LoVo (cell line): ENCODE data around the gene ARL16.

Experiments used
- DNase-seq: peaks from one replicate; pipeline ENCODE4 v3.0.0-alpha.2; 2016; ENCODE audit warnings: low spot score

The ARL16 gene, protein sequence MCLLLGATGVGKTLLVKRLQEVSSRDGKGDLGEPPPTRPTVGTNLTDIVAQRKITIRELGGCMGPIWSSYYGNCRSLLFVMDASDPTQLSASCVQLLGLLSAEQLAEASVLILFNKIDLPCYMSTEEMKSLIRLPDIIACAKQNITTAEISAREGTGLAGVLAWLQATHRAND

GRCh38 chr17:81683584-81684441 lies at the start of gene ARL16, which contains the start of gene HGS:
TSS of gene ARL16 (minus strand) at chr17:81683797. CDS start at chr17:81683753, 44 bp downstream.
TSS of gene HGS (plus strand) at chr17:81684011. CDS start at chr17:81684067, 56 bp downstream.
- peak; percentile 98 for DNase-seq

- no peak for DNase-seq
These were observed 43.9 kb upstream of the ARL16 start for GRCh38 chr17:81727324-81728031.

DNA sequence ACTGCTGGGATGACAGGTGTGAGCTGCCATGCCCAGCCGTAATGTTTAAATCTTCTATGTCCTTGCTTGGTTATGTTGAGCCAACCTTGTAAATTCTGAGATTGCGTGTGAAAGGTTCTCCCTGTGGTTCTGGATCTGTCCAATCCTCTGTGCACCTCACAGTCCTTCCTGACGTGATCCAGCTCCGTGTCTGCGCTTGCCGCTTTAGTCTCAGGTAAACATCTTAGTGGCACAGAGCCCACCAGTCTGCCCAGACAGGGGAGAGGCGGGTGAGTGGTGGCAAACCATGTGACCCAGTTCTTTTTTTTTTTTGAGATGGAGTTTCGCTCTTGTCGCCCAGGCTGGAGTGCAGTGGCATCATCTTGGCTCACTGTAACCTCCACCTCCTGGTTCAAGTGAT lies 42.4 kb upstream of the ARL16 start:
- no peak for DNase-seq

GRCh38 chr17:81725439-81725838 lies 41.8 kb upstream of the ARL16 start:
- DNase-seq, result no peak

- peak; percentile 64 for DNase-seq
These were observed 40.1 kb upstream of the ARL16 start for GRCh38 chr17:81723651-81724209.

DNA sequence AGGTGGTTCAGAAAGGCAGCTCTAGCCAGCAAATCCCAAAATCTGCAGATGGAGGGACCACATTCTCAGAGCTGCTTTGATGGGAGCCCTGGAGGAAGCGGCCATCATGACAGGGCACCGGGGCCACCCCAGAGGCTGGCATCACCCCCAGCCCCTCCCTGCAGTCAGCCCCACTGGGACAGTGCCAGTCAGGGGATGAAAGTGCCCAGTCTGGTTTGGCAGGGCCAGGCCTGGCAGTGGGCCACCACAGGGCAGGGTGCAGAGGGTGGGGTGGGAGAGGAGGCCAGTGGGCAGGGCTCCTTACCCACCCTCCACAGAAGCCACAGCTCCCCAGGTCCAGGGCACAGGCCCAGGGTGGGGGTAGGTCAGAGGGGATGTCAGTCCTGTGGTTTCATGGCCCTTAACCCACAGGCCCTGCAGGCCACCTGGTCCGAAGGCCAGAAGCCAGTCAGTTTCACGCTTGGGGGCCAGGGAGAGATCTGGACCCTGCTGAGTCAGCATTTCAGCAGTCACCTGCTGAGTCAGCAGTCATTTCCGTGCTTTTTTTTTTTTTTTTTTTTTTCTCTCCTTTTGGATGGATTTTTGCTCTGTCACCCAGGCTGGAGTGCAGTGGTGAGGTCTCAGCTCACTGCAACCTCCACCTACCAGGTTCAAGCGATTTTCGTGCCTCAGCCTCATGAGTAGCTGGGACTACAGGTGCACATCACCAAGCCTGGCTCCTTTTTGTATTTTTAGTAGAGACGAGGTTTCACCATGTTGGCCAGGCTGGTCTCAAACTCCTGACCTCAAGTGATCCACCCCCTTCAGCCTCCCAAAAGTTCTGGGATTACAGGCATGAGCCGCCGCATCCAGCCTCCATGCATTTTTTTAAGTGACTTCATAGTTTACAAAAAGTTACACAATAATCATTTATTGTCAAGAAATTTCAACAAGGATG lies 38.9 kb upstream of the ARL16 start:
- peak; percentile 67 for DNase-seq

DNA sequence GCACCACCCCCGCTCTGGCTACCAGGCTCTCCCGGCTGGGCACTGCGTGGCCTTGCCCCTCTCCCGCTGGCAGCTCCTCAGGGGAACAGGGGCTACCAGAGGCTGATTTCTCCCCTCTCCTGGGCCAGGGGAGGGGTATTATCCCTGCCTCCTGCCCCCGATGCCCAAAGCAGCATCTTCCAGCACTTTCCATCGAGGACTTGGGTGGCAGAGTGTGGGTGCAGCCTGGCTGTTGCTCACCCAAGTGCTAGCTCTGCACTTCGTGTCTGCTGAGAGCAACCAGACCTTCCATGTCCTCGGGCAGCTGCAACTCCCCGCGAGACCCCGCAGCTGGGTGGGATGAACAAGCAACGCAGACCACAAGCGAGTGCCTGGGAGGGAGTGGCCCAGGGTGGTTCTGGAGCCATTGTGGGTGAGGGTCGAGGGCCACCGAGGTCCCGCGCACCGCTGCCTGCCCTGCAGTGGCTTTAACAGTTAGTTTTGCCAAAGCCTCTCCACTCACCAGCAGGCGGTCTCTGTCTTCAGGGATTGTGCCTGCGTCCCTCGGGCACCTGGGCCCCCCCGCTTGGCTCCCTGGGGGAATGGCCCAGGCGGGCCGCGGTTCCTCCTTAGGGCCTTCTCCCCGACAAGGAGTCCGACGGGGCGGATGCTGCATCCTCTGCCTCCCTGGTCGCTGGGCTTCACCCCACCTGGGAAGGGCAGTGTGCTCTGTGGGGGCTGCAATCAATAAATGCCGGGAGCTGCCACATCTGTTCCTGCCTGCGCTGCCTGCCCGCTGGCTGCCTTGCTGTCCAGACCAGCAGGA lies 36.9 kb upstream of the ARL16 start:
- no peak for DNase-seq

- DNase-seq, result no peak
These were observed 36.0 kb upstream of the ARL16 start for GRCh38 chr17:81719410-81720266.

DNA sequence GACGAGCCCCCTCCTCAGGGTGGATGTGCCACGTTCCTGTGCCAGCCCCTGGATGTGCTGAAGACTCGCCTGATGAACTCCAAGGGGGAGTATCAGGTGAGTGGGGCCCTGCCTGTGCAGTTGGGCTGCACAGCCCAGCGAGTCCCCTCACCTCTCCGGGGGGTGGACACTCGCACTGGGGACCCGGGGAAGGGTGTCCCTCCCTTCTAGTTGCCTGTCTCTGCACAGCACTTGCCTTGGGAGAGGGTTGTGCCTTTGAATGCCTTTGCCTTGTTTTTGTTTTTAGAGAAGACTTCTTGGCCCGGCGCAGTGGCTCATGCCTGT lies 34.1 kb upstream of the ARL16 start:
- no peak for DNase-seq

DNA sequence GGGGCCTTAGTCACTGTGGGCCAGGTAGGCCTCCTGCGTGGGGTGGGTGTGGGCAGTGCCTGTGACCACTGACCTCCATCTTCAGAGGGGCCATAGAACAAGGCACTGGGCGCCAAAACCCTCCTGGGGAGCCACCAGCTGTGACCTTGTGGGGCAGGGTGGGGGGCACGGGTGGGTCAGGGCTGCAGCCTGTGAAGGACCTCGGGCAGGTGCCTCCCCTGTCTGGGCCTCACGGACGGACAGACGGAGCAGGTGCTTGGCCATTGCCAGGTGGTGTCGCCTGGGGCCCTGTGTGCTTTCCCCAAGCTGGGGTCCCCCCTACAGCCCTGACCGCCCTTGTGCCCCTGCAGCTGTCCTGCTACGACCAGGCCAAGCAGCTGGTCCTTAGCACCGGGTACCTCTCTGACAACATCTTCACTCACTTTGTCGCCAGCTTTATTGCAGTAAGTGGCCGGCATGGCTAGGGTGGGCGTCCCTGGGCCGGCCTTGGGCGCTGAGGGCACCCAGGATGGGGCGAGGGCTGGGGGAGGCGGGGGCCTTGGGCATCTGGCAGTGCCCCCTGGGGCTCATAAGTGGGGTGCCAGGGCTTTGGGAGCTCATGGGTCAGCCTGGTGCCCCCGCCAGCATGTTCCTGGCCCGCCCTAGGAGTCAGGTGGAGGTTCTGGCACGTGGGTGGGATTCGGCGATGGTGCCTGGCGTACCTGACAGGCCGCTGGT lies 33.6 kb upstream of the ARL16 start:
- no peak for DNase-seq

GRCh38 chr17:81716674-81716996 lies 33.0 kb upstream of the ARL16 start:
- DNase-seq, result no peak

DNA sequence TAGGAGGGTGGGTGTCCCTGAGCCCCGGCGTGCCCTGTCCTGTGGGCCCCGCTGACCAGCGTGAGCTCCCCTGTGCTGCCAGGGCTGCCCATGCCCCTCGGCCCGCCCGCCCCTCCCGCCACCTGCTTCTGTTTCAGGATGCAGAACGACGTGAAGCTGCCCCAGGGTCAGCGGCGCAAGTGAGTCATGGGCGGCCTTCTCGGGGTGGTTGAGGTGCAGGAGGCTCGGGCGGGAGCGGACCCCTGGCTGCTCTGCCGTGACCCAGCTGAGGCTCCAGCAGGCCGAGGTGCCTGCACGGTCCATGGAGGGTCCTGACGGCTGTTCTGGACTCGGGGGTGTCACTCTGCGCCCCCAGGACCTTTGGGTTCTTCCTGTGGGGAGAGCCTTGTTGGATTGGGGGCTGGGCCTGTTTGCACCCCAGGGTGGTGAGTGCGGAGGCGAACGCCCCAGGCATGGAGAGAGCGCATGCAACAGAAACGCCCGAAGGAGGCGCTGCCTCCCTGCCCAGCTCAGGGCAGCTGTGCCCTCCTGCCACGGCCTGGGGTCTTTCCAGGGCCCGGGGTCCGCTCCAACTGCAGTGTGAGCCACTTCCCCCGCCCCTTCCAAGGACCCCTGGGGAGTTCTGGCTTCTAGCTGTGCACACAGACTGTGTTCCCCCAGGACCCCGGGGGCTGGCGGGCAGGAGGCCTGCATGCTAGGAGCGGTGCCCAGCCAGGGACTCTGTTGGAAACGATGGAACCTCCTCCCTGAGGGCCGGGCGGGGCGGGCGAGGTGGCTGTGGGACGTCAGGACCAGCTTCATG lies 32.5 kb upstream of the ARL16 start:
- no peak for DNase-seq

GRCh38 chr17:81715107-81715871 lies 31.7 kb upstream of the ARL16 start:
- no peak for DNase-seq

DNA sequence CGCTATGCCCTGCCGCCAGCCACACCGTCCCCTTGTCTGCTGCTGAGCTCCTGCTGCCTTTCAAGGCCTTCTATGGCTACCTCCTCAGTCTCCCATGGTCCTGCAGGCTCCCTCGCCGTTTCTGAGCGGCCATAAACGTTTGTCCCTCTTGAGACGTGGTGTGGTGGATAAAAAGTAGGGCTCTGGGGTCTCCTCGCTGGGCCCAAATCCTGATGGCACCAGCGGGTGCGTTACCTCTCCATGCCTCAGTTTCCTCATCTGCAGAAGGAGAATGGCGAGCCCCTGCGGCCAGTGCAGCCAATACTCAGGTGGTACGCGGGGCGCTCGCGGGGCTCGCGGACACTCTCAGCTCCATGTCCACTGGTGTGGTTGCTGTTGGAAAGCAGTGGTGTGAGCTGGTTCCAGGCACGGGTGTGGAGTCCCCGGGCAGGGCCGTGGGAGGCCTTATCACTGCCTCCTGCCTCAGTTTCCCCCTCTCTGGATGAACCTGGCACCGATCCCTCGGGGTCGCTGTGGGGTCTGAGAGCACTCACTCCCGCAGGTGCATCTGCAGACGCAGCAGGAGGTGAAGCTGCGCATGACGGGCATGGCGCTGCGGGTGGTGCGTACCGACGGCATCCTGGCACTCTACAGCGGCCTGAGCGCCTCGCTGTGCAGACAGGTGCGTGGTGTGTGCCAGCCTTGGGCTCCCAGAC lies 31.0 kb upstream of the ARL16 start:
- no peak for DNase-seq

DNA sequence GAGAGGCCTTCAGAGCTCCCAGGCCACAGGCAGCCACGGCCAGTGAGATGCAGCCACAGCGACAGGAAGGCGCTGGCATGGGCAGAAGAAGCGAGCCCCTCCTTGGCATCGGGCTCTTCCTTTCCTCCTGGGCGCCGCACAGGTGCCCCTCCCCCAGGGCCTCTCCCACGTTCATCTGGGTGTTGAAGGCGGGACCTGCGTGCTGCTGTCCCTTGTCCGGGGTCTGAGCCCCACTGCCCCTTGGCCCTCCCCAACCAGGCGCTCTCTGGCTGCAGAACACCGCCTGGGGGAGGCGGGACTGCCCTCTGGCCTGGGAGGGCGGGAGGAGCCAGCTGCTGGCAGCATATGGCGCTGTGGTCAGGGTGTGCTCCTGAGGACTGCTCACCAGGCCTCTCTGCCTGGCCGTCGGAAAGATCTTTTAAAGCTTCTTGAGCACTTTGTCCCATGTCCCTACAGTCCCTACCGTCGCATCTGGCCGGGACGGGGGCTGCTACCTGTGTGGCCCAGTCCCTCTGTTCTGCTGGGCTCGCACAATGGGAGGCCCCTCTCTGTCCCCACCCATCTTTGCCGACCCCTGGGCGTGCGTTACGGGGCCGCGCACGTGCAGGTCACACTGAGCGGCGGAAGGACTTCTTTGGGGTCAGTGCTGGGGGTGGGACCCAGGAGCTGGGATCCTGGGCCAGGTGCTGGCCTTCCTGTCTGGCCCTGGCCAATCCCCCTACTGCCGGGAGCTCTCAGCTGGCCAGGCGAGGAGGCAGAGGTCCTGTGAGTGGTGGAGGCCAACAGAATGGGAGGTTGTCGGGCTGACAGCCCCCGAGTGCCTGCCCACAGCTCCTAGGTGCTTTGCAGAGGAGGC lies 30.2 kb upstream of the ARL16 start:
- DNase-seq, result peak; percentile 34

DNA sequence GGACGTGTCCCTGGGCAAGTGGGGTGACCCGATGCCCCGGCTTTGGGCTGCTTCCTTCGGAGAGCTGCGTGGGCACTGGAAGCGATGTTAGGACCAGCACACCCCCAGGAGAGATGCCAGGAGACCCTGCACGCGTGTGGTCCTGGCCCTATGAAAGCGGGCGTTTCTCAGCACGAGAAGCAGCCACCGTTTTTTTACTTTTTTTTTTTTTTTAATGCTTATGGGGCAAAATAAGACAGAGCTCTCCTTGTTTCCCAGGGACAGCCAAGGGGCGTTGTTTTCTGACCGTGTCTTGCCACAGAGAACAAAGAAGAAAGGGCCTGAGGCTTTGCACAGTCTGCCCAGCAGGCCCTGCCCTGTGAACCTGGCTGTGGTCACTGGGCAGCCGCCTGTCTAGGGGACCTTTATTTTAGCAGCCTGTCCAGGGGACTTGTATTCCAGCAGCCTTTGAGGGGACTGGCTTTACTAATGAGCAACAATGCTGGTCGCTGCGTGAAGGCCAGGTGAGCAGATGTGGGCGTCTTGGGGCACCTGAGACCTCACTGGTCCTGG lies 29.5 kb upstream of the ARL16 start:
- DNase-seq, result no peak
